Skin of body (tissue), 2 donors: ENCODE data around the gene NET1. TPM values are rescaled to one million over a fixed set of nuclear protein-coding genes. Genes with fewer than 3 reads are reported as not detected.

Source experiments
- DNase-seq: peaks from one replicate; lab custom pipeline; 2025; lab: John Stamatoyannopoulos, UW
- total RNA-seq: library from RNA; depleted of rRNA; stranded (reverse); fragments of >200 nt; gene quantifications from one replicate; pipeline ENCODE4 v1.2.3, GENCODE V29; 2014

The NET1 gene
- total RNA-seq, 1 donor from 2014 or later = 145 TPM

GRCh38 chr10:5498791-5499492, 86.6 kb downstream of the NET1 start:
- DNase-seq = no peak

DNA sequence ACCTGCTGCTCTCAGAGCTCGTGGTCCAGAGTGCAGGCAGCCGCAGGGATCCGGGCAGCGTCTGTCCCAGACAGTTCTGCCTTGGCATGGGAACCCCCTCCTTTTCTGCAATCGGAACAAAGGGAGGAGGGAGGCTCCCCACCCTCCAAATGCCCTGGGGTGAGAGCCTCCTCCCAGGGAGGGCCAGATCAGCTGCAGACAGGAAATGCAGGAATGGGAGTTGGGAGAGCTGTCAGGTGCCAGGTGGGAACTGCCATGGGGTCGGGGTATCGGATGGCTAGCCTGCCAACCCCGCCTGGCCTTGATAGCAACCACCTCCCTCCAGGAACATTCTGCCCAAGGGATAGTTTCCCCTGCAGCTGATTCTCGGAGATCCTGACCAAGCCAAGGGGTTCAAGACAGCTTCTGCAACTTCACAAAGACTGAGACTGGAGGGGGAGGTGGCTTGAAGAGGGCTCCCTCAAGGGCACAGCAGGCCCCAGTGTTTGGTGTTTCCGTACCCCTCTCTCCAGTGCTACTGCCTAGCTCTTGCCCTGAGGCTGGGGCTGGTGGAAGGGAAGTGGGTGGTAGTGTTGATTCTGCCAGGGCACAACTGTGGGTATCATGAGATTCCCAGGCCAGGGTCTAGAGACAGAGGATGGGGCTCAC, 87.3 kb downstream of the NET1 start, which contains the start of gene CALML5:
CALML5 (minus strand) TSS at position 78 of the 648 bp plus-strand sequence. CDS start 132 bp downstream, outside the sequence.
- no peak for DNase-seq

DNA sequence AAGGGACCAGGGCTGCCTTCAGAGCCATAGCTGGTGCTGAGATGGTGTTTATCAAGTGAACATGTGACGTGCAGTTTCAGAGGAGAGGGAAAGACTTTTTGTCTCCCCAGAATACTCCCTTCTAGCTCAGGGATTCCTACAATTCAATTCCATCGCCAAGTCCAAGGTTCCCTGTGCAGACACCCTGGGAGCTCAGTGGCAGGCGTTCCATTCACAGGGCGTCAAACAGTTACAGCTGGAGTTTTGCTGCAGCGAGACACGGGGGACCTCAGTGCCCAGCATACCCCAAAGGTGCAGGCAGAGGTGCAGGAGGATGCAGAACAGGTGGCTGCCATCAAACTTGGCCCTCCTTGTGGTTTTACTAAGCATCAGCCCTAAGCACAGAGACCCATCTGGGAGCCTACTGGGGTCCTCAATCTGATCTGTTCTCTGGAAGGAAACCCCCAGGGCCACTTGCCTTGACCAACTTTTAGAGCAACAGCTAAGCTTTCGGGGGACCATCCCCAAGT, 87.9 kb downstream of the NET1 start:
- no peak for DNase-seq

DNA sequence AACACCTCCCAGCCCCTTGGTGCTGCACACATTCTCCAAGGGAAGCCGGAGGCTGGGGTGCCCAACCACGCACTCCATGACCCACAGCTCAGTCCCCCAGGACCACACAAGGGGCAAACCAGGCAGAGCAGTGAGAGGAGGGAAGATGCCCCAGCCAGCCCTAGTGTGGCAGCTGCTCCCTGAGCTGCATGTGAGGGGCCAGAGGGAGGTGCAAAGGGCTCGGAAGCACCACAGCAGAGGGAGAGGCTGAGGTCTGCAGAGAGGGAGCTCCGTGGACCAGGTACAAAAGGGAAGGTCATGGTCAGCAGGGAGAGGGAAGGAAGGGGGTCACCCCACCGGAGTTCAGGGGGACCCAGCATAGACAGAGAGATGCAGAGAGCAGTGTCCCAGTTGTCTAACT, 88.6 kb downstream of the NET1 start:
- no peak for DNase-seq

GRCh38 chr10:5502061-5502521, 89.7 kb downstream of the NET1 start:
- no peak for DNase-seq

DNA sequence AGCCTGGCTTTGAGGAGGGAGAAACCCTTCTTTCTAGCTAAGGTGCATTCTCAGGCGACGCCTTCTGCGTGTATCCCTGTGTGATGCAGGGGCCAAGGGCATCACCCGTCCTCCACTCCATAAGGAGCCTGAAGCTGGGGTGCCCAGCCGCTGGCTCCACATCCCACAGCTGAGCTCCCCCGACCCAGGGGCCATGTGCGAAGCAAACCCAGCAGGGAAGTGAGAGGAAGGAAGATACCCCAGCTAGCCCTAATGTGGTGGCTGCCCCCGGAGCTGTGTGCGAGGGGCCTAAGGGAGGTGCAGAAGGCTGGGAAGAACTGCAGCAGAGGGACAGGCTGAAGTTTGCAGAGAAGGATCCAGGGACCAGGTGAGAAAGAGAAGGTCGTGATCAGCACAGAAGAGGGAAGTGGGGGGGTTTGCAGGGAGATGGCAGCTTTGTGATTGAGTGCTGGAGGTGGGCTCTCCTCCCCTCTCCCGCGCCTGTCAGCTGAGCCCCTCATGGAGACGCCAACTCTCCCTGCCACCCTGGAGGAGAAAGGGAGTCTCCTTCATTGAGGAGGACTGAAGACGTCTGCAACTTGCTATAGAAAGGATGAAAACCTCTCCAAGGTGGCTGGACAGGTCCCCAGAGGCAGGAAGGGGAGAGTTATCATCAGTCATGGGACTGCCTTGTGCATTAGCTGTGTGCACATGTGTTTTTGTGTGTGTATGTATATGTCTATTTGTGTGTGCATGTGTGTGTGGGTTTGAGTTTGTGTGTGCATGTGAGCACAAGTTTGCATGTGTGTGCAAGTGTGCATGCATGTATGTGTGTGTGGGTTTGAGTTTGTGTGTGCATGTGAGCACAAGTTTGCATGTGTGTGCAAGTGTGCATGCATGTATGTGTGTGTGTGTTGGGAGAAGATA, 90.5 kb downstream of the NET1 start:
- DNase-seq = no peak

DNA sequence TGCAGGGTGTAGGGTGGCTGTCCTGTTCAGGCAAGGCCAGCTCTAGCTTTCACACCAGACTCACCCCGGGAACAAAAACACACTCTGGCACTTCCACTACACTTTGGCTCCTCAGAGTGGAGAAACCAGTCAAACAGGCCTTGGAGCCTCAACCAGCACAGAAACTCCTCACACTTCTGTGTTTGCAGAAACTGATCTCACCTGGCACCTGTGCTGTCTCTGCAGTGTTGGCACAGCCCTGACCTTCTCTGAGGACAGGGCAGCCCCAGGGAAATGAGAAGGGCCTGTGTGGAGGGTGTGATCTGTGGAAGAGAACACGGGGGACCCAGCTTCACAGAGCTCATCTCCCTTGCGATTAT, 91.1 kb downstream of the NET1 start:
- DNase-seq = no peak

DNA sequence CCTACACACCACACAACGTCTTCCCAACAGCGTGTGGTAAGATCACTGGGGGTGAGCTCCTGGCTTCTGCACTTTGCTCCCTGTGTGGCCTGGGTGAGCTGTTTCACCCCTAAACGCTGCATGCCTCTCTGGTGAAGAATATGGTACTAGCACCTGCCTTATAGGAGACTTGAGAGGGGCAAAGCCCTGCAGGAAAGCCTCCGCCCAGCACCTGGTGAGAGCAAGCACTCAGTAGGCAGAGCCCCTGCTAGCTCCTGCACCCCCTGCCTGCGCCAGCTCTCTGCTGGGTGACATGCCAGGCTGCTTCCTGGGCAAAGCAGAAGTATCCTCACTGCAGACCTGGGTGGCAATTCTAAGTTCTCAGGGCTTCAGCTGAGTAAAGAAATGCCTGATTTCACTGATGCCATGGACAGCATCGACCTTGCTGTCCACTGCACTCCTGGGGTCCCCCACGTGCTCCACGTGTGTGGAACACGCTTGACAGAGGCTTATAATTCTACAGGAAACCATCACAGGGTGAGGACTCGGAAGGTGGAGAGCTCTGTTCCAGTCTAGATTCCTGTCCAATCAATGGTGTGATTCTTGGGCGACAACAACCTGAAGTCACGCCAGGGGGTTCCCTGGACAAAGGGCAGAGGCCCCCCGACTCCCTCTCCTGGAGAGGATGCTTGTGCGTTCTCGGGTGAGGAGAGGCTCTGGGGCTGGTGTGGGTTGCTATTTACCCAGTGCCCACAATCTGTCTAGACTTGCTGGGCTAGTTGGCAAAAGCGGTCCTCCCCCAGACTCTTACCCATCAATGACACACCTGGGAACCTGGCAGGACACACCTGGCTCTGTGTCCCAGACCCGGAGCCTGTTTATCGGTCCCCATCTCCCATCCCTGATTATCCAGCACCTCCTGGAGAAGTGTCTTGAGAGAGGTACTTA, 92.1 kb downstream of the NET1 start:
- DNase-seq = no peak

DNA sequence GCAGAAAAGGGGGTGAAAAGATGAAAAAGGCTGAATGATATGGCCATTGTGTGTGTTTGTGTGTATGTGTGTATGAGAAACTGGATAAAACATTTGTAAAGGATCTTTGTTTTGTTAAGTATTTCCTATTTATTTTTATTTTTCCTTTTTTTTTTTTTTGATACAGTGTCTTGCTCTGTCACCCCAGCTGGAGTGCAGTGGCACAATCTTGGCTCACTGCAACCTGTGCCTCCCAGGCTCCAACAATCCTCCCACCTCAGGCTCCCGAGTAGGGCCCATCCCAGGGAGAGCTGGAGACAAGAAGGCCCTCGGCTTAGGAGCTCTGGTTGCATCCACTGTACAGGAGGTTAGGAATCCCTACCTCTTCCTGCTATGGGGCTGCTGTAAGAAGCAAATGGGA, 93.9 kb downstream of the NET1 start:
- no peak for DNase-seq

DNA sequence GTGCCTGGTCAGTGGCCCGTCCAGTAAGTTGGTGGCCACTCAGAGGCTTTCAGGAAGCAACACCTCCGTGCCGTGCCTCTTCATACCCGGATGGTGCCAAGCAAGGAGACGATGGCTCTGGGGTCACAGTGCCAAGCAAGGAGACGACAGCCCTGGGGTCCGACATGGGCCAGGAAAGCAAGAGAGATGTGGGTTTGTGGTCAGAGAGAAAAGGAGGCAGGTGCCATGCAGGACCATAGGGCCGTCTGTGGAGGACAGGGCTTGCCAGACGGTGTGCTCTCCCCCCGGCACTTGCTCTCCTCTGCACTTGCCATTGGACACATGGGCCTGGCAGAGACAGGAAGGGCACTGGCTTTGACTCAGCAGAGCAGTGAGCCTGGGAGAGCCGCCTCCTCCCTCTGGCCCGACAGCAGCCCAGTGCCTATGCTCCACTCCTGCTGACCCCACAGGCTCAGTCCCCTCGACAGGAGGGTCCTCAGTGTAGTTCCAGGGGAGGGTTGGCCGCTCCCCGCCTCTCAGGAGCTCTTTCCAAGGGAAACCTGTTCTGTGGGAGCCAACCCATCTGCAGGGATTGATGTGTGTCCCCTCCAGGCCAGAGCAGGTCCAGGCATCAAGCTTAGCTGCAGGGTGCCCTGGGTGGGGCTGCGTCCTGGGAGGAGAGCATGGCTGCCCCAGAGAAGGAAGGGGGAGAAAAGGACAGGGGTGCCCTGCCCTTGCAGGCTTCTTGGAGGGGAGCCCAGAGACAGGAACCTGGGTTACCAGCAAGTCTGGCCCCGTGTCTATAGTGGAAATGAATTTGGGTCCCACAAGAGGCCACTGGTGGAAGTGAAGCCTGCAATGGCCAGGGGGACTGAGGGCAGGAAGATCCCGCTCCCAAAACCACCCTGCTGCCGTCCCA, 94.6 kb downstream of the NET1 start:
- DNase-seq = no peak

- DNase-seq = no peak
Observed at GRCh38 chr10:5507649-5508131, 95.3 kb downstream of the NET1 start.

DNA sequence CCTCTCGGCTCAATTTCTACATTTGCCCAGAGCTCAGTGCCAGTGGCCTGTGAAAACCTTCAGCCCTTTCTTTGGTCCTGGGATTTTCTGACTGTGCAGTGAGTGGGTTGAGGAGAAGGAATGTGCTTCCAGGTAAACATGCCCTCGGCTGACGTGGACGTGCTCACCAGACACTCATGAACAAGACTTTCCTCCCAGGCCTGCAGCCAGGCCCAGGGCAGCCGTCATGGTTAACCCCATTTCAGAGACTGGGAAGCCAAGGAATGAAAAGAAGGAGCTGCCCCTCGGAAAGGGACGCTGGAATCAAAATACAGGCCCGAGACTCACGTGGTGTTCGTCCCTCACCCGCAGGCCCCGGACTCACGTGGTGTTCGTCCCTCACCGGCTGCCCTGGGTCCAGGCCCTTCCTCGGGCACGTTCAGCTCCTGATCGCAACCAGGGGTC, 95.8 kb downstream of the NET1 start:
- no peak for DNase-seq

Other genes with a start within 250 kb of the NET1 start
- gene AKR1C8, start 227.4 kb upstream of the NET1 start, total RNA-seq = 1.5 TPM
- gene AKR1C4, start 215.7 kb upstream of the NET1 start, total RNA-seq = not detected
- not detected for gene UCN3, start 47.6 kb upstream of the NET1 start, total RNA-seq
- gene TUBAL3, start 7.7 kb upstream of the NET1 start, total RNA-seq = 0.20 TPM
- gene CALML5, start 87.0 kb downstream of the NET1 start, total RNA-seq = 133 TPM
- 9.8 TPM for gene CALML3, start 112.4 kb downstream of the NET1 start, total RNA-seq